Brain pericyte (primary cell): Measurements from ENCODE around the gene EEFSEC.

Experiments used
- DNase-seq: peaks from one replicate; pipeline ENCODE4 v3.0.0-alpha.2; 2012; ENCODE audit warnings: low read depth, low spot score

The EEFSEC gene

GRCh38 chr3:128366652-128367051 is 213.4 kb downstream of the EEFSEC start:
- DNase-seq = no peak

DNA sequence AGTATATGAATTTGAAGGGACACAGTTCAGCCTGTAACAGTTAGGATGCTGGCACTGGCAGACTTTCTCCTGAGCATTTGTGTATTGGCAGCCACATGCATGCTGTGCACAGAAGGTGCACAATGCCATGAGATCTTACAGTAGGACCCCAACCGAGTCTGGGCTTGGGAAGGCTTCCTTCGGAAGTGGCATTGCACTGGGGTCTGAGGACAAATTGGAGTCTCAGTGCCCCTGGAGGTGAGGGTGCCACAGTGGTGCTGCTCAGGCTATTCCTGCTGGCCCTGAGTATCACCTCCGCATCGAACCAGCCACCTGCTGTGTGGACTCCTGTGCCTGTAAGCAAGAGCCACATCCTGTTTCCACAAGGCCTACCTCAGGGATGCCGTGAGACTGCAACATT is 213.9 kb downstream of the EEFSEC start:
- DNase-seq = no peak

DNA sequence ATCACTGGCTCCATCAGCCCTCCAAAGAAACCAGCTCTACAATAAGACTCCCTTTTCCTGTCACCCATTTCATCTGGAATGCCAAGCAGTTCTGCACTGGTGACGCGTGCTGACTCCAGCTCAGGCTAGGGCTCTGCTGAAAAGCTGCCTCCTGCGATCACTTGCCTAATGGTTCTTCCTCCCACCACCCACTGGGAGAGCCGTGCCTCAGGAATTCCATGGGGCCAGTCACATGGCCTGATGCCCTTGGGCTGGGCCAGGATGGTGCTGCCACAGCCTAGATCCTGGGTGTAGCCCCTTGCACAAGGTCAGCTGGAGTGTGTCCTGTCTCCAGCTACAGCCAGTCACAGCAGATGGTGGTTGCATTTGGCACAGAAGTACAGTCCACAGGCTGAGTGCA is 214.5 kb downstream of the EEFSEC start:
- no peak for DNase-seq

DNA sequence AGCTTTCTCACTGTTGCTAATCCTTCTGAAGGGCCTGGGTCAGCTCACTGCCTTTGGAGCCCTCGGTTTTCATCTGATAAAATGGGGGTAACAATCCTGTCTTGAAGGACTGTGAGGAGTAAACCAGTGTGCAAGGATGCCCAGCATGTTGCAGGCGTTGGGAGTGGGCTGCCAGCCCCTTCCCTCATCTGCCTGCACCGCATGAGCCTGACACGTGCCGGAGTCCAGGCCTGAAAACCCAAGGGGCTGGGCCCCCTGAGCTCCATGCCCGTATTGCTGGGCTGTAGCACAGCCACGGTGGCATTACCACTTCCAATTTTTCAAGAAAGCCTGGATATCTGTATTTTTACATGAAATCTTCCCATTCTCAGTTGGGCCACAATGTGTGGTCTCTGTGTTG is 215.3 kb downstream of the EEFSEC start:
- no peak for DNase-seq

GRCh38 chr3:128369121-128369703 is 215.9 kb downstream of the EEFSEC start:
- DNase-seq = no peak

DNA sequence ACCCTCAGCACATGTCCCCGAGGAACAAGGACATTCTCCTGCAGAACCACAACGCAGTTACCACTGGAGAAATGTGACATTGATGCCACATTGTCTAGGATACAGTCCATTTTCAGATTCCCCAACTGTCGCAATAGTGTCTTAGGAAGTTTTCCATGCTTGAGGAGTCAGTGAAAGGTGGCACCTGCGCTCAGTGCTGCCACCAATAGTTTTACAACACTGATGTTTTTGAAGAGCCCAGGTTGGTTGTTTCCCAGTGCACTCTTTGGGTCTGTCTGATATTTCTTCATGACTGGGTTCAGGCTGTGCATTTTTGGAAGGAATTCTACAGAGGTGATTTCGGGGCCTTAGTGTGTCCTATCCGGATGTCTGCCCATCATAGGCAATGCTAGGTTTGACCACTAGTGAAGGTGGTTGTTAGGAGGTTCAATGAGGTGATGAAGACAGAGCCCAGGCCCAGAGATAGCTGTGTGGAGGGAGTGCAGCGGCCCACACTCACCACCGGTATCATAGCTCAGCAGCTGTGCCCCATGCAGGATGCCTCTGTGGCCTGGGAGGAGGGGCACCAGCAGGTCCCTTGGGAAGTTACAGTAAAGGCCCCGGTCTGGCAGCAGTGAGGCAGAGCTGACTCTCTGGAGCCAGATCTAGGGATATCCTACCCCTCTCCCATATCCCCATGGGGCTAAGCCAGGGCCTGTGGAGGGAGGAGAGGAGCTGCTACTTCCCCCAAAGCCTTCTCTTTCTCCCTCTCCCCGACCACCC is 216.8 kb downstream of the EEFSEC start:
- no peak for DNase-seq

DNA sequence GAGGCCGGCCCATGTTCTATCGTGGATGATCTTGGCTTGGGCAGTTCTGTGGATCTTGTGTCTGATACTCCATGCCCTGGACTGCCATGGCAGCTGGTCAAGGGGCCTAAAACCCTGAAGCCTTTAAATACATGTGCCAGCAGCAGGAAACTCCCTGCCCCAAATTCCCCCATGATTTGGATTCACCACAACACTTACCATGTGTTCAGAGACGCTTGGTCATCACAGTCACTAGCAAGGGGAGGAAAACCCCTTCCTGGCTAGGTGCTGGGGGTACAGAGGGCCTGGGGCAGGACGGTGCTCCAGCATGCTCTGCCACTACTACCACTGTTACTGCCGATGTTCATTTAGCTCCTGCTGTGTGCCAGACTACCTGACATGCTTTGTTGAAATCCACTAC is 219.0 kb downstream of the EEFSEC start:
- no peak for DNase-seq

- DNase-seq = no peak
These were observed 219.6 kb downstream of the EEFSEC start for GRCh38 chr3:128372707-128373533.

DNA sequence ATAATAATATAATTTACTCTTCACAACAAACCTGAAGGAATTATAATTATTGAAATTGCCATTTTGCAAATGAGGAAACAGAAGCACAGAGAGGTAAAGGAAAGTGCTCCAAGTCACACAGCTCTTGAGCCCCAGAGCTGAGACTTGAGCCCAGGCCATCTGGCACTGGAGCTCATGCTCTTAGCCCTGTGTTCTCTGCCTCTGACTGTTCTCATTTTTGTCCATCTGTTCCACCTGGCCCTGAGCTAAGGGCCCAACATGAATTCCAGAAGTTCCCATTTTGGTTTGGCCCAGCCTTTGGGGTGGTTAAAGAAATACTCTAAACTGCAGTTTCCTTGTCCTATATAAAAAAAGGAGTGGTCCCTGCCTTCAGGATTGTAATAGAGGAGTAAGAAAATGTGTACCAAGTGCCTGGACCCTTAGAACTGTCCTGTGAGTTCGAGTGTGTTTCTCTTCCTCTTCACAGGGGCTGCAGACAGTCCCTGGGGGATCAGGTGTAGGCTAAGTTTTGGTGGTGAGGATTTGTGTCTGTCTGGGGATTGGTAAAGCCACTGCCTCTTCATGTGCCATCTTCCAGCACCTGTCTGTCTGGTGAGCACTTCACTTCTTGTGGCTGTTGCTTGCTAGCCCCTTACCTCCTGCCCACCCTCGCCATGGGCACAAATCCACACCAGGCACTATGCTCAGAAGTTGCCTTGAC is 221.6 kb downstream of the EEFSEC start:
- no peak for DNase-seq

GRCh38 chr3:128376516-128376915 is 223.2 kb downstream of the EEFSEC start:
- DNase-seq = no peak

DNA sequence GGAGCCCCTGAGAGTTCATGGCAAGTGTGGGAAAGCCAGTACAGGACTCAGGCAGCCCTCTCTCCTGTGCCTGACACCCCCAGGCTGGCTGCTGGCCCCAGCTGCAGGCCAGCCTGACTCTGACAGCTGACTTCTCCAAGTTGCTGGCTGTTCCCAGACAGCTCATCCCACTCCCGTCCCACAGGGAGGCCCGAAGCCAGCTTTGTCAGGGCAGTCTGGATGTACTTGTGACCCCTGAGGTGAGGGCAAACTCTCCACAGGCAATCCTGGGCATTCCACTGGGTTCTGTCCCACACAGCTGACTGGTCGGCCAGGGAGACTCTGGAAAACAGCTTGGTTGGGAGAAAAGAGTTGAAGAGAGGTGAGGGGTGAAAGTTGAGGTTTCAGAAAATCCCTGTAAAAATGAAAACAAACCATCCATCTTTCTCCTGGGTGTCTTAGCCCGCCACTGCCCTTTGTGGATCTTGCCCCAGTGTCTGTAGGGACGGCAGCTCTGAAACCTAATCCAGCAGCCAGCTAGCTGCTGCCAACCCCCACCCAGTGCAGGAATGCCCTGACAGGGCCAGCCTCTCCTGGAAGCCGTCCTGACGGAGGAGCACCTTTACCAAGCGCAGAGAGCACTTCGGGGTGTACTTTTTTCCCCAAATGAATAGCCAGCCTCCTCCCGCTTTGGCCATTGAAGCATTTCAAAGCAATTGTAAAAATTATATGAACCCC is 225.5 kb downstream of the EEFSEC start:
- DNase-seq = peak; percentile 40

DNA sequence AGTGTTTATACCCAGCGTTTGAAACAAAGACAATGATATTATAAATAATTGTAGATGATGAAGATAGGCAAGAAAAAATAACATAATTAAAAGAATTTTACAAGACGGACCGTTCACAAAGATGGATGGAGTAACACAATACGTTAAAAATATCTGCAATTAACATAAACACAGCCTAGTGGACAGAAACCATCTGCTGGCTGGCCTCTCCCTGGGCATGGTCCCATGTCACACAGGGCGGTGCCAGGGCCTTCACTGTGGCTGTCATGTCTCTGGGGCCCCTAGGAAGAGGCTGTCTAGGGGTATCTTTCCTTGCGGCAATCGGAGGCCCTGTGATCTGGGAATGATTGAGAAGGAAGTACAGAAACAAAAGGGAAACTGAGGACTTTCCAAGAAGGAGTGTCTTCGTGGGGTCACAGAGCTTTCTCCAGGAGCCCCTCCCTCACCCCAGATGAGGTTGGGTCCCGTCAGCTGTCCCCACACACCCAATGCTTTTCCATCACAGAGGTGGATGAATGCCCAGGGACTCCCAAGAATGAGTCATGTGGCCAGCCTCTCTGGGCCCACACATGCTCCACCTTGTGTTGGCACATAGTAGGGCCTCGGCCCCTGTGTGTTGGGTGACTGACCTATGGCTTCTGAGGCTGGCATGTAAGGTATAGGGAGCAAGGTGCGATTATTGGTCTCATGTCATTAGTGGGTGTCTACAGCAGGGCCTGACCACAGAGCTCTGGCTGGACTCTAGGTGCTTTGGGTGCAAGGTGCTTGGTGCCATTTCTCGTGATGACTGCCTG is 226.3 kb downstream of the EEFSEC start:
- no peak for DNase-seq

GRCh38 chr3:128380295-128380694 is 227.0 kb downstream of the EEFSEC start:
- DNase-seq = no peak

DNA sequence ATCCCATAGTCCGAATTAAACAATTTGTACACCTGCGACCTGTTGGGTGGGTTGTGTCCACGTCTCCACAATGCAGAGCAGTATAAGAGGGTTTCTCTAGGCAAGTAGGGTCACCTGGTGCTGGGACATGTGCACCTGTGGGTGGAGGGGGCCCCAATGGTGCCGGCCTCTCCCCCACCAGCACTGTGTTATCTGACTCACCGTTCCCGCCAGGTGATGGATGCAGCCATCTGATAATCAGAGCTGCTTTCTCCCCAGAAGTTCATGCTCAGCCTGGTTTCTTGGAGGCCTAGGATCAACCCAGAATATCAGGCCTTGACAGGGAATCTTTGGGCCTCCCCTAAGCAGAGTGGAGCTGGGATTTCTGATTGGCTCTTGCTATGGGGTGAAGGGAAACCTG is 227.4 kb downstream of the EEFSEC start:
- DNase-seq = no peak

DNA sequence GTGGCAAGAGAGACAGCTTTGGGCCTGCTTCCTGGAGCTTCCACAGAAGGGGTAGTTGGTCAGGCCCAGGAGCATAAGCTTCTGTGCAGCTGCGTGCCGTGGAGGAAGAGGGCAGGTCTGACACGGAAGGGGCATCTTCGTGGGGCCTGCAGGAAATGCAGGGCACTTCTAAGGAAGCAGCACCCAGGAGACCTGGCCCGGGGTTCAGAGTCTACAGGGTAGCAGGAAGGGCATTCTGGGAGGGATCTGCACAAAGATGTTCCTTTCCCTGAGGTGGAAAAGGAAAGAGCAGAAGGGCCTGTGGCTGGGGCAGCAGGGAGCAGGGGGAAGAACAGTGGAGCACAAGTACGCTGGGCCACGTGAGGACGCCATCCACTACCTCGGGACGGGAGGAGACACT is 228.3 kb downstream of the EEFSEC start:
- DNase-seq = no peak

GRCh38 chr3:128382221-128382807 is 229.0 kb downstream of the EEFSEC start:
- DNase-seq = no peak

- DNase-seq = no peak
These were observed 230.3 kb downstream of the EEFSEC start for GRCh38 chr3:128383316-128384235.

GRCh38 chr3:128385080-128385832 is 232.0 kb downstream of the EEFSEC start:
- no peak for DNase-seq
